Measurements from ENCODE around the gene DRAM2. TPM values are rescaled to one million over a fixed set of nuclear protein-coding genes. Genes with fewer than 3 reads are reported as not detected.

Gene DRAM2
- total and polyA plus RNA-seq, 2 donors from 2014 or later: 31.9 to 54.5 TPM

- Histone ChIP-seq H3K9ac (ENCODE audit: low read length in 3 of 3) (no peak overlapping the region), H3K4me1 (ENCODE audit: control insufficient read depth in 2 of 3, insufficient read depth in 2 of 3, low read depth in 1 of 3, low read length in 3 of 3) (peaks cover 0 to 2% (median 0%) of the 10 kb centered on the region in 3 donors), H3K36me3 (ENCODE audit: control insufficient read depth in 2 of 3, insufficient read depth in 3 of 3, low read length in 3 of 3) (peaks cover 0 to 25% (median 15%) of the 10 kb centered on the region in 3 donors), H3K27me3 (ENCODE audit: control insufficient read depth, insufficient read depth, low read length) (no peaks in the 10 kb centered on the region), H3K9me3 (ENCODE audit: control insufficient read depth in 2 of 3, insufficient read depth in 1 of 3, low read length in 3 of 3) (no peaks in the 10 kb centered on the region), H3K4me3 (ENCODE audit: low read length in 3 of 3) (no peak overlapping the region), H3K27ac (ENCODE audit: low read depth in 2 of 2, low read length in 2 of 2) (no peak overlapping the region)
- no peak for FAIRE-seq
- no peak for TF ChIP-seq CTCF (IDR thresholded peaks at IDR 0.05; ENCODE audit: borderline replicate concordance, extremely low read depth, insufficient read depth)
- DNase-seq: no peak
- intact Hi-C loops (cut with DNase I): no loop called here
Measured at GRCh38 chr1:111147948-111148347, 8.1 kb upstream of the DRAM2 start.

GRCh38 chr1:111145963-111146768, 6.3 kb upstream of the DRAM2 start:
- no peak for TF ChIP-seq CTCF (IDR thresholded peaks at IDR 0.05; ENCODE audit: borderline replicate concordance, extremely low read depth, insufficient read depth)
- Histone ChIP-seq H3K36me3 (ENCODE audit: control insufficient read depth in 2 of 3, insufficient read depth in 3 of 3, low read length in 3 of 3) (peaks cover 0 to 21% (median 15%) of the 10 kb centered on the region in 3 donors), H3K9ac (ENCODE audit: low read length in 3 of 3) (no peak overlapping the region), H3K9me3 (ENCODE audit: control insufficient read depth in 2 of 3, insufficient read depth in 1 of 3, low read length in 3 of 3) (no peaks in the 10 kb centered on the region), H3K27me3 (ENCODE audit: control insufficient read depth, insufficient read depth, low read length) (no peaks in the 10 kb centered on the region), H3K27ac (ENCODE audit: low read depth in 2 of 2, low read length in 2 of 2) (no peak overlapping the region), H3K4me3 (ENCODE audit: low read length in 3 of 3) (no peak overlapping the region), H3K4me1 (ENCODE audit: control insufficient read depth in 2 of 3, insufficient read depth in 2 of 3, low read depth in 1 of 3, low read length in 3 of 3) (peaks cover 0 to 6% (median 3%) of the 10 kb centered on the region in 3 donors)
- intact Hi-C loops (cut with DNase I): no loop called here
- FAIRE-seq (no peak), DNase-seq (no peak)

DNA sequence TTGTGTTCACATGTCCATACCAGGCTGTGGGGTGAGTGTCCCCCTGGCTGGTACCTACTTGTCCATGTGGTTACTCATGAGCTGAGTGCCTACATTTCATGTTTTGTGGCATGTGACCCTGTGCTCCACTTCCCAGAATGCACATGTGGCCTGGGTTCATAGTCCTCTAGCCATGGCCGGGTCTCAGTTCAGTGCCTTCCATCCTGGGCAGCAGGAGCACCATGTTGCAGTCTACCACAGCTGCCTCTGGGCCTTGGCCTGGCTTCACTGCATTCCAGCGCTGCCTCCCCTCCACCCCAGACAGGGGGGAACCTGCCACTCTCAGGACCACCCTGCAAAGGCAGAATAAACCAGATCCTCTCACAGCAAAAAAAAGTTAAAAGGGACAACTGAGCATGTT, 5.6 kb upstream of the DRAM2 start:
- H3K36me3 ChIP-seq (ENCODE audit: control insufficient read depth in 2 of 3, insufficient read depth in 3 of 3, low read length in 3 of 3): peaks cover 0 to 21% (median 15%) of the 10 kb centered on the region in 3 donors
- no peaks in the 10 kb centered on the region for H3K9me3 ChIP-seq (ENCODE audit: control insufficient read depth in 2 of 3, insufficient read depth in 1 of 3, low read length in 3 of 3)
- H3K4me3 ChIP-seq (ENCODE audit: low read length in 3 of 3): no peak overlapping the region
- TF ChIP-seq CTCF (IDR thresholded peaks at IDR 0.05; ENCODE audit: borderline replicate concordance, extremely low read depth, insufficient read depth): no peak
- peaks cover 0 to 6% (median 5%) of the 10 kb centered on the region in 3 donors for H3K4me1 ChIP-seq (ENCODE audit: control insufficient read depth in 2 of 3, insufficient read depth in 2 of 3, low read depth in 1 of 3, low read length in 3 of 3)
- no peaks in the 10 kb centered on the region for H3K27me3 ChIP-seq (ENCODE audit: control insufficient read depth, insufficient read depth, low read length)
- DNase-seq (no peak), FAIRE-seq (no peak)
- intact Hi-C loops (cut with DNase I): no loop called here
- no peak overlapping the region for H3K9ac ChIP-seq (ENCODE audit: low read length in 3 of 3)
- no peak overlapping the region for H3K27ac ChIP-seq (ENCODE audit: low read depth in 2 of 2, low read length in 2 of 2)

Data from kidney (tissue), 14 donors.